T-helper 2 cell treated with Interferon-gamma antibody and Interleukin-4, amounts not matched to agents 5 μg/mL and 100 μg/mL, for 36 hours (primary cell): Measurements from ENCODE around the gene PARD3.

ENCODE experiments used
- DNase-seq: peaks from one replicate; pipeline ENCODE4 v3.0.0; 2021; ENCODE audit warnings: low spot score
- H3K27ac Mint-ChIP-seq: one replicate; pipeline ENCODE4 v1.8.0; 2021; ENCODE audit warnings: mild to moderate bottlenecking, mixed read lengths
- H3K27me3 Mint-ChIP-seq: one replicate; pipeline ENCODE4 v1.8.0; 2021; ENCODE audit warnings: low read depth, mixed read lengths
- H3K36me3 Mint-ChIP-seq: one replicate; pipeline ENCODE4 v1.8.0; 2021; ENCODE audit warnings: low read depth, mixed read lengths
- H3K4me1 Mint-ChIP-seq: one replicate; pipeline ENCODE4 v1.8.0; 2021; ENCODE audit warnings: low read depth, mixed read lengths
- H3K4me3 Mint-ChIP-seq: one replicate; pipeline ENCODE4 v1.8.0; 2022; ENCODE audit warnings: mild to moderate bottlenecking, moderate library complexity, mixed read lengths
- H3K9me3 Mint-ChIP-seq: one replicate; pipeline ENCODE4 v1.8.0; 2021; ENCODE audit warnings: mixed read lengths

Gene PARD3

DNA sequence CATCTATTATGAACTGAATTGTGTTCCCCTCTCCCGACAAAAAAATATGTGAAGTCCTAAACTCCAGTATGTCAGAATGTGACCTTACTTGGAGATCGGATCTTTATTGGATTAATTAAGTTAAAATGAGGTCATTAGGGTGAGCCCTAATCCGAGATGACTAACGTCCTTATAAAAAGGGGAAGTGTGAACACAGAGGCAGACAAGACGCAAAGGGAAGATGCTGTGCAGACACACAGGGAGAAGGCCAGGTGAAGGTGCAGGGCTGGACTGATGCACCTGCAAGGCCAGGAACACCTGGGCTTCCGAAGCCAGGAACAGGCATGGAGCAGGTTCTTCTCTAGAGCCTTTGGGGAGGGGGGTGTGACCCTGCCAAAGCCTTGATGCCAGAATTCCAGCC, 187.8 kb downstream of the PARD3 start:
- H3K4me1 Mint-ChIP-seq = no peaks in the 10 kb centered on the region
- H3K36me3 Mint-ChIP-seq = no peaks in the 10 kb centered on the region
- no peaks in the 10 kb centered on the region for H3K27me3 Mint-ChIP-seq
- H3K9me3 Mint-ChIP-seq = no peaks in the 10 kb centered on the region
- DNase-seq = no peak
- no peak overlapping the region for H3K27ac Mint-ChIP-seq
- H3K4me3 Mint-ChIP-seq = no peak overlapping the region

DNA sequence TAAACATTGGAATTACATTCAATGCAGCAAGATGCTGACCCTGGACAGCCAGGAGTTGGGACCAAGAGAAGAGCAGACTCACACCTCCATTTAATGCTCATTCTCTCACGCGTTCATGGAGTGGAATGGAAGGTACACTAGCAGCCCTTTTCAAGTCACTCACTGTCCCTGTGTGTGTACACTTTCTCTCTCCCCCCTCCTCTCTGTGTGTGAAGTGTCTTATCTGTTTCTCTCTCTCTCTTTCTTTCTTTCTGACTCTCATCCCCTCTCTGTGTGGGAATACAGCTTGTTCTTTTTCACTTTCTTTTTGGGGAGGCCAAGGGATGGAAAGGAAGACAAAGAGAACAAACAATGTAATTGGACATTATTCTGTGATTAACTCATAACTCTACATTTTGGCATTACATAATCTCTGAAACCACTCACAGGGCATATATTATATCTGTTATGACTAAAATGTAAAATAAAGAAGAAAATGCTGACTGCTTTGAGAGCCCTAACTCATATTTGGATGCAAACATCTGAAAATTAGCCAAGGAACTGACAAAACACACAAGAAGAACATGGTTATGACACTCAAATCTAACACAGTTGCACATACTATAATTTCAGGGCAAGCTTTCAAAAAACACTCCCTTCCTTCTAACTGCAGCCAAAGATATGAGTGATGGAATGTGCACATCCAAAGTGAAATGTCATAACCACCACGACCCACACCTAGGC, 188.8 kb downstream of the PARD3 start:
- no peaks in the 10 kb centered on the region for H3K27me3 Mint-ChIP-seq
- no peak overlapping the region for H3K27ac Mint-ChIP-seq
- H3K36me3 Mint-ChIP-seq = no peaks in the 10 kb centered on the region
- DNase-seq = no peak
- H3K9me3 Mint-ChIP-seq = no peaks in the 10 kb centered on the region
- H3K4me3 Mint-ChIP-seq = no peak overlapping the region
- no peaks in the 10 kb centered on the region for H3K4me1 Mint-ChIP-seq

DNA sequence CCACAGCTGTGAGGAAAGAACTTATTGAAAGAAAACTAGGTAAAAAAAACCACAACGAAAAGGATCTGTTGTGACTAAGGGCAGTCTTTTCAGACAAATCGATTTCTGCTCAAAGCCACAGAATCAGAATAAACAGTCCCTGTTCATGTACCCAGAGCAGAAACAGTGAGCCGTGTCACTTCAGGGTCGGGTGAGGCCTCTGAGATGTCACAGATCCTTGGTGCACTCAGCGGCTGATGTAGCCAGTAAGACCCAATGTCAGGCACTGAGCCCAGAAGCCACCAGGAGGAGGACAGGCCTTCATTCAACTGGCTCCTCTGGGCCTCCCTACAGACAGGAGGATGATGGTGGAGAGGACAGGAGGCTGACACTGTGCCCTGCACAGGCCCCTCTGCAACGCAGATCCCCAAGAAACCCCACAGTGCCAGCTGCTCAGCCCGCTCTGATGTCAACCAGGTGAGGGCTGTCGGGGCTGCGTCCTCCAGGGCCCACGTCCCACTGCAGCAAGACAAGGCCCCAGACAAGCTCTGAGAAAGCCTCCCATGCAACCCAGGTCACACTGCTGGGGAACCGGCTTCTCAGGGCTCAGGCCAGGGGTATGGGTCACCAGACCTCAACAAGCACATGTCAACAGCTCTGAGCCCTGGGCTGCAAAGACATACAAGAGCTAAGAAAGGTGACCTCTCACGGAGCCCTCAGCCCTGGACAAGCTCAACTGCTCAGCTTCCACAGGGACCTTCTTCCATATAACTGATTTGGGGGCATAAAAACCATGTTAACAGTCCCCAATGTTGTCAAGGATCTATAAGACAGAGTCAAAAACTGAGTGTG, 190.6 kb downstream of the PARD3 start:
- no peaks in the 10 kb centered on the region for H3K36me3 Mint-ChIP-seq

GRCh38 chr10:34622945-34623344, 192.2 kb downstream of the PARD3 start:
- DNase-seq = no peak
- Mint-ChIP-seq H3K9me3 (no peaks in the 10 kb centered on the region), H3K36me3 (no peaks in the 10 kb centered on the region), H3K27ac (no peak overlapping the region), H3K4me1 (no peaks in the 10 kb centered on the region), H3K27me3 (no peaks in the 10 kb centered on the region), H3K4me3 (no peak overlapping the region)

More for the DNA sequence above, 190.6 kb downstream of the PARD3 start:
- Mint-ChIP-seq H3K4me1 (no peaks in the 10 kb centered on the region), H3K9me3 (no peaks in the 10 kb centered on the region), H3K27me3 (no peaks in the 10 kb centered on the region), H3K27ac (no peak overlapping the region), H3K4me3 (no peak overlapping the region)
- no peak for DNase-seq

DNA sequence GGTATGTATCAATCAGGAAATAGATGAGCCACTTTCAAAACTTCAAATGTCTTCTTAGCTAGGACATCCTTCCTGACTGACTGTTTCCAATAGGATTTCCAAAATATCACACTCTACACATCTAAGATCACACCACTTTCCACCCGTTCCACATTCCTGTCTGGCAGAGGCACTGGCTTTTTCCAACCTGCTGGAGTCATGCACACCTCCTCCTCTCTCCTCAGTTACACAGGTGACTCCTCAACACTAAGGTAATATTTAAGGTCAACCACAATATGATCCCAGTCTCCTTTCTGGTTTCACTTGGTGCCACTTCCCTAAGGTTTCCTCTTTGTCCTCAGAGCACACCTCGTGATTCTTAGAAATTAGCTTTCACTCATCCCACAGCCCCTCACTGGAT, 196.5 kb downstream of the PARD3 start:
- no peaks in the 10 kb centered on the region for H3K36me3 Mint-ChIP-seq
- H3K27ac Mint-ChIP-seq = no peak overlapping the region
- no peak for DNase-seq
- H3K4me1 Mint-ChIP-seq = no peaks in the 10 kb centered on the region
- H3K9me3 Mint-ChIP-seq = no peaks in the 10 kb centered on the region
- no peaks in the 10 kb centered on the region for H3K27me3 Mint-ChIP-seq
- H3K4me3 Mint-ChIP-seq = no peak overlapping the region

GRCh38 chr10:34615770-34616169, 199.3 kb downstream of the PARD3 start:
- no peak for DNase-seq
- Mint-ChIP-seq H3K4me3 (no peak overlapping the region), H3K27ac (no peak overlapping the region), H3K27me3 (no peaks in the 10 kb centered on the region), H3K9me3 (no peaks in the 10 kb centered on the region), H3K4me1 (no peaks in the 10 kb centered on the region), H3K36me3 (no peaks in the 10 kb centered on the region)

- Mint-ChIP-seq H3K4me1 (no peaks in the 10 kb centered on the region), H3K9me3 (no peaks in the 10 kb centered on the region), H3K36me3 (no peaks in the 10 kb centered on the region), H3K4me3 (no peak overlapping the region), H3K27me3 (no peaks in the 10 kb centered on the region), H3K27ac (no peak overlapping the region)
- no peak for DNase-seq
Observed at GRCh38 chr10:34613491-34613890, 201.6 kb downstream of the PARD3 start.

- no peaks in the 10 kb centered on the region for H3K9me3 Mint-ChIP-seq
- no peak overlapping the region for H3K4me3 Mint-ChIP-seq
- H3K4me1 Mint-ChIP-seq = no peaks in the 10 kb centered on the region
- H3K27me3 Mint-ChIP-seq = no peaks in the 10 kb centered on the region
- H3K27ac Mint-ChIP-seq = no peak overlapping the region
- DNase-seq = no peak
- no peaks in the 10 kb centered on the region for H3K36me3 Mint-ChIP-seq
Observed at GRCh38 chr10:34612938-34613337, 202.2 kb downstream of the PARD3 start.

- no peaks in the 10 kb centered on the region for H3K4me1 Mint-ChIP-seq
- no peaks in the 10 kb centered on the region for H3K36me3 Mint-ChIP-seq
- H3K9me3 Mint-ChIP-seq = no peaks in the 10 kb centered on the region
- H3K27ac Mint-ChIP-seq = no peak overlapping the region
- DNase-seq = no peak
- H3K27me3 Mint-ChIP-seq = no peaks in the 10 kb centered on the region
- H3K4me3 Mint-ChIP-seq = no peak overlapping the region
Observed at GRCh38 chr10:34612446-34612845, 202.7 kb downstream of the PARD3 start.

DNA sequence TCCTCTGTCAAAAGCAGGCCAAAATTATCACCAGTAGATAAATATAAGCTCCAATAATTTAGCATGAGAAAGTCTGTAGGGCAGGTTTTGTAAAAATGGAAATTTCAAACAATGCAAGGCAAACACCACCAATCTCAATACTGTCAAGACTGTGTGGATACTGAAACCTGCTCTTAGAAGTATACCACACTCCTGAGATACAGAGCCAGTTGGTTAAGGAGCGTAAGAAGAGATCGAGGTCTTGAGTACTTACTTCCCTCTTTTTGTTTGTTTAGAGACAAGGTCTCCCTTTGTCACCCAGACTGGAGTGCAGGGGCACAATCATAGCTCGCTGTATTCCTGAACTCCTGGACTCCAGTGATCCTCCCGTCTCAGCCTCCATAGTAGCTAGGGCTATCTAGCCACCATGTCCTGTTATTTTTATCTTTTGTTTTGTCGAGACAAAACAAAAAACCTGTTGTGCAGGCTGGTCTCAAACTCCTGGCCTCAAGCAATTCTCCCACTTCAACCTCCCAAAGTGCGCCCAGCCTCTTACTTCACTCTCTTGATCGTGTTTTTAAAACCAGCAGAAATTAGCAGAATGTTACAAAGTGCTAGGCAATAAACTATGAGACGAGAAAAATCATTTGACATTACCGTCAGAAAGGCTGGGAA, 205.7 kb downstream of the PARD3 start:
- H3K4me3 Mint-ChIP-seq = no peak overlapping the region
- no peak overlapping the region for H3K27ac Mint-ChIP-seq
- H3K9me3 Mint-ChIP-seq = no peaks in the 10 kb centered on the region
- no peak for DNase-seq
- H3K27me3 Mint-ChIP-seq = no peaks in the 10 kb centered on the region
- no peaks in the 10 kb centered on the region for H3K36me3 Mint-ChIP-seq
- no peaks in the 10 kb centered on the region for H3K4me1 Mint-ChIP-seq

GRCh38 chr10:34607894-34608293, 207.2 kb downstream of the PARD3 start:
- Mint-ChIP-seq H3K4me3 (no peak overlapping the region), H3K4me1 (no peaks in the 10 kb centered on the region), H3K36me3 (no peaks in the 10 kb centered on the region), H3K27ac (no peak overlapping the region), H3K27me3 (no peaks in the 10 kb centered on the region), H3K9me3 (no peaks in the 10 kb centered on the region)
- DNase-seq = no peak

DNA sequence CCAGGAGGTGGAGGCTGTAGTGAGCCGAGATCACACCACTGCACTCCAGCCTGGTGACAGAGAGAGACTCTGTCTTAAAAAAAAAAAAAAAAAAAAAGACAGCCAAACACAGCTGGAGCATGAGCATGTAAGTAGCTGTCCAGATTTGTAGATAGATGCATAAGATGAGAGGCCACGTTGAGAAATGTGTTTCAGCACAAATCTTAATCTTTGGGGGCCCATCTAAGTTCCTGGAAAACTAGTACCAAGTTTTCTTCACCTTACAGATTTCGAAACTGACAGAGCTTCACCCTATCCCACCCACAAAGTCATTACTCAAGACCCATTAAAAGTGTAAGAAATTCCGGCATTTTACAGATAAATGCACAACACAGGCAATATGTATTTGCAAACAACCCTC, 208.2 kb downstream of the PARD3 start:
- H3K36me3 Mint-ChIP-seq = no peaks in the 10 kb centered on the region
- no peak for DNase-seq
- no peaks in the 10 kb centered on the region for H3K27me3 Mint-ChIP-seq
- no peaks in the 10 kb centered on the region for H3K4me1 Mint-ChIP-seq
- no peak overlapping the region for H3K4me3 Mint-ChIP-seq
- H3K27ac Mint-ChIP-seq = no peak overlapping the region
- no peaks in the 10 kb centered on the region for H3K9me3 Mint-ChIP-seq

- no peaks in the 10 kb centered on the region for H3K9me3 Mint-ChIP-seq
- no peaks in the 10 kb centered on the region for H3K4me1 Mint-ChIP-seq
Observed at GRCh38 chr10:34602478-34602877, 212.6 kb downstream of the PARD3 start.

GRCh38 chr10:34601691-34602090, 213.4 kb downstream of the PARD3 start:
- Mint-ChIP-seq H3K36me3 (no peaks in the 10 kb centered on the region), H3K4me3 (no peak overlapping the region), H3K27me3 (no peaks in the 10 kb centered on the region), H3K4me1 (no peaks in the 10 kb centered on the region), H3K9me3 (no peaks in the 10 kb centered on the region), H3K27ac (no peak overlapping the region)
- DNase-seq = no peak

More at GRCh38 chr10:34602478-34602877, 212.6 kb downstream of the PARD3 start:
- H3K27me3 Mint-ChIP-seq = no peaks in the 10 kb centered on the region
- no peak overlapping the region for H3K4me3 Mint-ChIP-seq
- no peak overlapping the region for H3K27ac Mint-ChIP-seq
- no peaks in the 10 kb centered on the region for H3K36me3 Mint-ChIP-seq
- DNase-seq = no peak
